Fibroblast of lung (primary cell): ENCODE measurements around the gene FBXO8. TPM values are rescaled to one million over a fixed set of nuclear protein-coding genes. Genes with fewer than 3 reads are reported as not detected.

Experiments
- DNase-seq, 2 donors: peaks; one replicate each; pipeline versions ENCODE4 v3.0.0 to v3.0.0-alpha.2; 2010; ENCODE audit warnings: low read depth in 2 of 2
- H2AFZ ChIP-seq: 2 replicates; pipeline ENCODE4 v1.5.1; 2012; ENCODE audit warnings: low read length, control low read depth, inconsistent platforms
- H3K27ac ChIP-seq: 2 replicates; pipeline ENCODE4 v1.5.1; 2011; ENCODE audit warnings: low read length, control low read depth; ENCODE audit not compliant: insufficient read depth
- H3K27me3 ChIP-seq: 2 replicates; pipeline ENCODE4 v1.5.1; 2011; ENCODE audit warnings: mild to moderate bottlenecking, low read length; ENCODE audit not compliant: control insufficient read depth, insufficient read depth
- H3K36me3 ChIP-seq: 2 replicates; pipeline ENCODE4 v1.5.1; 2011; ENCODE audit warnings: low read length; ENCODE audit not compliant: control insufficient read depth, insufficient read depth
- H3K4me1 ChIP-seq: 2 replicates; pipeline ENCODE4 v1.5.1; 2011; ENCODE audit warnings: low read length; ENCODE audit not compliant: control insufficient read depth, insufficient read depth; ENCODE audit errors: extremely low read depth
- H3K4me2 ChIP-seq: 2 replicates; pipeline ENCODE4 v1.5.1; 2011; ENCODE audit warnings: low read length, control low read depth; ENCODE audit not compliant: insufficient read depth; ENCODE audit errors: extremely low read depth
- H3K4me3 ChIP-seq, 4 experiments: fragments of 200-600 bp in 1 of 4; sonication (generic) in 1 of 4; replicated peaks in 1 of 4; 2 replicates each; pipeline ENCODE4 v1.5.1; 2011 to 2016; ENCODE audit warnings: low read length in 4 of 4, low read depth in 3 of 4, mild to moderate bottlenecking in 3 of 4, control low read depth in 2 of 4, inconsistent platforms in 1 of 4, mixed read lengths in 1 of 4; ENCODE audit not compliant: insufficient read depth in 1 of 4; ENCODE audit errors: control extremely low read depth in 1 of 4
- H3K79me2 ChIP-seq: 2 replicates; pipeline ENCODE4 v1.5.1; 2012; ENCODE audit warnings: mild to moderate bottlenecking, low read length, inconsistent platforms; ENCODE audit not compliant: control insufficient read depth, insufficient read depth
- H3K9ac ChIP-seq: 2 replicates; pipeline ENCODE4 v1.5.1; 2011; ENCODE audit warnings: mild to moderate bottlenecking, low read length, control low read depth; ENCODE audit not compliant: insufficient read depth
- H3K9me3 ChIP-seq: 2 replicates; pipeline ENCODE4 v1.5.1; 2012; ENCODE audit warnings: low read depth, low read length; ENCODE audit not compliant: control insufficient read depth, insufficient read depth
- H4K20me1 ChIP-seq: 2 replicates; pipeline ENCODE4 v1.5.1; 2011; ENCODE audit warnings: low read length; ENCODE audit not compliant: control insufficient read depth, insufficient read depth; ENCODE audit errors: extremely low read depth
- CTCF ChIP-seq, 2 donors: IDR thresholded peaks in 1 of 2; conservative IDR thresholded peaks in 1 of 2; 1 replicate in 1 of 2; 2 replicates in 1 of 2; pipeline ENCODE4 v1.5.1; 2011 to 2012; ENCODE audit warnings: low read length in 2 of 2, control low read depth in 1 of 2, inconsistent platforms in 1 of 2, low read depth in 1 of 2, mild to moderate bottlenecking in 1 of 2
- EZH2 ChIP-seq: IDR thresholded peaks from 2 replicates; pipeline ENCODE4 v1.5.1; 2012; ENCODE audit warnings: low read length, control low read depth, mild to moderate bottlenecking; ENCODE audit errors: missing control alignments
- polyA plus RNA-seq, 2 donors: library from polyadenylated mRNA; depleted of rRNA in 1 of 2; stranded (reverse) in 1 of 2; unstranded in 1 of 2; fragments of >200 nt; gene quantifications; 2 replicates each; pipeline ENCODE4 v1.2.1, GENCODE V29; 2011 to 2012; ENCODE audit warnings: missing spikeins in 1 of 2
- total RNA-seq: library from RNA; depleted of rRNA; stranded (reverse); fragments of >200 nt; gene quantifications from 2 replicates; pipeline ENCODE4 v1.2.1, GENCODE V29; 2014

FBXO8 gene
- total and polyA plus RNA-seq, 2 donors (not counting 1 experiment from before 2014, with no cell fraction given): 26.7 to 46.1 TPM

GRCh38 chr4:174282836-174283506 lies 496 bp downstream of the FBXO8 start:
- Histone ChIP-seq H3K36me3 (no peaks in the 10 kb centered on the region), H3K4me2 (peak overlapping the region; percentile 84), H4K20me1 (no peaks in the 10 kb centered on the region), H3K4me3 (peak overlapping the region; percentile 90 to 98 (median 95)), H3K27me3 (no peaks in the 10 kb centered on the region), H3K9ac (peak overlapping the region; percentile 98), H3K79me2 (peaks cover 38% of the 10 kb centered on the region), H3K9me3 (no peaks in the 10 kb centered on the region), H3K27ac (peak overlapping the region; percentile 99), H3K4me1 (no peaks in the 10 kb centered on the region), H2AFZ (peak overlapping the region; percentile 96)
- peak; percentile 95 to 96 for DNase-seq
- TF ChIP-seq EZH2: no peak
- no peak for TF ChIP-seq CTCF (conservative IDR thresholded peaks at IDR 0.05 in 1 of 2, IDR thresholded peaks at IDR 0.05 in 1 of 2; ENCODE audit: low read depth in 1 of 2, low read length in 2 of 2)

- Histone ChIP-seq H4K20me1 (no peaks in the 10 kb centered on the region), H3K4me3 (peak overlapping the region in 3 of 4 experiments; percentile 90 to 96 (median 94)), H3K27me3 (no peaks in the 10 kb centered on the region), H3K4me2 (peak overlapping the region; percentile 84), H3K9ac (no peak overlapping the region), H2AFZ (no peak overlapping the region), H3K9me3 (no peaks in the 10 kb centered on the region), H3K4me1 (no peaks in the 10 kb centered on the region), H3K79me2 (peaks cover 40% of the 10 kb centered on the region), H3K36me3 (no peaks in the 10 kb centered on the region), H3K27ac (no peak overlapping the region)
- DNase-seq: no peak
- TF ChIP-seq CTCF (conservative IDR thresholded peaks at IDR 0.05 in 1 of 2, IDR thresholded peaks at IDR 0.05 in 1 of 2; ENCODE audit: low read depth in 1 of 2, low read length in 2 of 2) (no peak), EZH2 (no peak)
Measured at GRCh38 chr4:174281901-174282300, 1.6 kb downstream of the FBXO8 start.

- Histone ChIP-seq H3K27me3 (no peaks in the 10 kb centered on the region), H3K4me1 (no peaks in the 10 kb centered on the region), H3K4me2 (peak overlapping the region; percentile 37), H4K20me1 (no peaks in the 10 kb centered on the region), H3K9ac (no peak overlapping the region), H3K79me2 (peaks cover 40% of the 10 kb centered on the region), H2AFZ (no peak overlapping the region), H3K4me3 (no peak overlapping the region), H3K27ac (no peak overlapping the region), H3K36me3 (no peaks in the 10 kb centered on the region), H3K9me3 (no peaks in the 10 kb centered on the region)
- no peak for TF ChIP-seq CTCF (conservative IDR thresholded peaks at IDR 0.05 in 1 of 2, IDR thresholded peaks at IDR 0.05 in 1 of 2; ENCODE audit: low read depth in 1 of 2, low read length in 2 of 2)
- TF ChIP-seq EZH2: no peak
- DNase-seq: no peak
Measured at GRCh38 chr4:174281182-174281737, 2.2 kb downstream of the FBXO8 start.
